ENCODE results near the gene RSBN1L.

Gene RSBN1L

DNA sequence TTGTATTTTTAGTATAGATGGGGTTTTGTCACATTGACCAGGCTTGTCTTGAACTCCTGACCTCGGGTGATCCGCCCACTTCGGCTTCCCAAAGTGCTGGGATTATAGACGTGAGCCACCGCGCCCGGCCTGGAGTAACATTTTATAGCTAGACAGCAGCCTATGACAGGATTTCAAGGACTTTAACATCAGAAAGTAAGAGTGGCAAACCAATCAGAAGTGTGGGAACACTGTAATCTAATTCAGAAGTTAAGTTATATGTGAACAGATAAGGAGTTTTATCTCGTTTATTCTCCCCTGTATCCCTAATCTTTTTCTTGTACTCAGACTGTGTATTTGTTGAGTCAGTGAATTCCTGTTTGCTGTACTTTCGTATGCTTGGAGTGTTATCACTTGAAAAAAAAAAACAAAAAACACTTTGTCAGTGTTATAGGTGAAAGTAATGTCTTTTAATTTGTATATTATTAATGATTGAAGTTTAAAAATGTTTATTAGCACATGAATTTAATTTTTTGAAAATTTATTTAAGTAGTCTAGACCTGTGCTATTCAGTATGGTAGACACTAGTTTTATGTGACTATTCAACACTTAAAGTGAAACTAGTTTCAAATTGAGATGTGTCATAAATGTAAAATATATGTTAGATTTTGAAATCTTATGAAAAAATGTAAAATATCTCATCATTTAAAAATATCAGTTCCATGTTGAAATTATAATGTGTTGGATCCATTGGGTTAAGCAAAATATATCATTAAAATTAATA, 38.6 kb downstream of the RSBN1L start:
- no peak for DNase-seq

DNA sequence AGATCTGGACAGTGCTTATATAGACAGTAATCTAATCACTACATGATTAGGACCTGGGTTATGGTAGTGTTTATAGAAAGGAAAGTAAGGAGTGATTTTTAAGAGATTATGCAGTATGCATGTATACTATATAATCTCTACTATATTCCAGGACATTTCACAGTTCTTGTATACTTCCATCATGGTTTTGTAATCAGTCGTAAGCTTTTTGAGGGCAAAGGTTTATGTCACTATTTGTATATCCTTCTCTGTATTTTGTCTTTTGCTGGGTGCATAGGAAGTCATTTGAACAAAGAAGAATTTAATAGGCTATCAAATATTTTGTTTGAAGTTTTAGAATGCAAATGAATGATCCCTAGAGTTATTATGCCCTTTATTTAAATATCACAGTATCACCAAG, 39.2 kb downstream of the RSBN1L start:
- DNase-seq, result no peak

DNA sequence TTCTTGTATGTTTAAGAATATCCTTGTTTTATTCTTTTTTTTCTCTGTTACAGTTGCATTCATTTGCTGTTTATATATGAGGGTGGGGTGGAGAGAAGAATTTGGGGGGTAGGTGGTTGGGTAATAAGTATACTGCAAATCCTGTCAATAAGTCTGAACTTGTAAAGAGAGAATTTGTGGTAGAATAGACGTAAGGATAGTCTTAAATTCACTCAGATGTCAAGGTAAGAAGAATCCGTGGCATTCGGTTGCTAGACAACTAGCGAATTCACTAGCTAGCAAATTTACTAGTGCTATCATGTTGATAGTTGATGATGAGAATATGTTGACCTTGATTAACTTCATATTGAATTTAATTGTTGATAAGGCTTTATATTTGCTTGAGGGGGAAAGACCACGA, 40.7 kb downstream of the RSBN1L start:
- no peak for DNase-seq

DNA sequence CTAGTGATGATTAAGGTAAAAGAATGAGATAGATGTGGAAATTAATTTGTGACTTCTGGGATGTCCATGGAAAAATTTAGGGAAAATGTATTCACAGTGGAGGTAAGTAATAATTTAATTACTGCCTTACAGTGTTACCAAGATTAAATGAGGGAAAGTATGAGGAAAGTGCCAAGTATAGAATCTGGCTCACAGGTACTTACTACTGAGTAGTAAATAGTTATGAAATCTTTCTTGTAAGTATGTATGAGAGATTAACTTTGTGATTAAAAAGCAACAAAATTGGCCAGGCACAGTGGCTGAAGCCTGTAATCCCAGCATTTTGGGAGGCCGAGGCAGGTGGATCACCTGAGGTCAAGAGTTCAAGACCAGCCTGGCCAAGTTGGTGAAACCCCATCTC, 42.1 kb downstream of the RSBN1L start:
- no peak for DNase-seq

DNA sequence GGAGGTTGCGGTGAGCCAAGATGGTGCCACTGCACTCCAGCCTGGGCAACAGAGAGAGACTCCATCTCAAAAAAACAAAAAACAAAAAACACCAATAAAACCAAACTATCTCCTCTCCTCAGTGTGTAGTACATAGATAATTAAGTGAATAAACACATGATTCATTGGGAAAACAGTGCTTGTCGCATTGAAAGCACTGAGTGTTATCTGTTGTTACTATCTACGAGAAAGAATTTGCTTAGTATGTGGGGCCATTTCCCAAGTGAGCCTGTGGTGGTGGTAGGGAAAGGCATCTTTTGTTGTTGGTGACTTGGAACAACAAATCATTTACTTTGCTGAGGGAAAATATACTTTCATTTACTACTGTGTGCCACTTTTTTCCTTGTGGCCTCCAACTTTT, 42.6 kb downstream of the RSBN1L start:
- DNase-seq, result no peak

DNA sequence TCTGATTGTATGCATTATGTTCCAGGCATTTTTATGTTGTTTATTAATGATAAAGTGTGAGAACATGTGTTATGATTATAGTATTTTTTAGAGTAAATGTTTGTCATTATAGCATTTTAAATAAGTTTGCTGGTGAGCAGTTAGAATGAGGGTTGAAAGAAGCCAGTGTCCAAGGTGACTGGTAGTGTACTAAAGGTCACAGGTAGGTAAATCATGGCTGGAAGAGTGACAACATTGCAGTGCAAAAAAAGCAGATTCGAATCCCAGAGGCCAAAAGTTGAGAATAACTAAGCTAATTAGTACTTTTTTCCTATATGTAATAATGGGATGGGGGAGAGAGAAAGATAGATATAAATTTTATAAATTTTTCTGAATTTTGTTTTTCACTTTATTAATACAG, 44.0 kb downstream of the RSBN1L start:
- no peak for DNase-seq

DNA sequence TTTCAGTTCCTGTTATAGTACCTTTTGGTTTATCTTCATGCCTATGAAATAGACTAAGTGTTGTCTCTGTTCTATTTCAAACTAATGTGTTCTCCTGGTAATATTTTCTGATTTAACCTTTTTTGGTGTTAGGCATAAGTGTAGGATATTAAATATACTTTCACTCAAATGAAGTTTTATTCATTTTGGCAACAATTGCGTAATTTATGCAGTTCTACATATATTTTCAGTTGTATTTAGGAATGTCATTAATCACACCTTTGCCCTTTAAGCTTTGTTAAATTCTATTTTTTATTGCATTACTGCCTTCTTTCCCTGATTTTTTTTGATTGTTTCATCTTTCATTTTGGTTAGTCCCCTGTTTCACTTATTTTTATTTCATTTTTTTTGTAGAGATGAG, 47.3 kb downstream of the RSBN1L start:
- DNase-seq, result no peak

DNA sequence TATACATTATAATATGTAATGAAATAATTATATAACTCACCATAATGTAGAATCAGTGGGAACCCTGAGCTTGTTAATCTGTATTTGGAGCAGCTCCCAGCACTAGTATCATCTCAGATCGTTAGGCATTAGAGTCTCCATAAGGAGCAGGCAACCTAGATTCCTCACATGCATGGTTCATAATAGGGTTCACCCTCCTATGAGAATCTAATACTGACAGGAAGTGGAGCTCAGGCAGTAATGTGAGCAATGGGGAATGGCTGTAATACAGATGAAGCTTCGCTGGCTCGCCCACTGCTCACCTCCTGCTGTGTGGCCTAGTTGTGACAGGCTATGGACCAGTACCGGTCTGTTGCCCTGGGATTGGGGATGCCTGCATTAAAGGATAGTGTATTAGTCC, 49.5 kb downstream of the RSBN1L start:
- DNase-seq, result no peak

DNA sequence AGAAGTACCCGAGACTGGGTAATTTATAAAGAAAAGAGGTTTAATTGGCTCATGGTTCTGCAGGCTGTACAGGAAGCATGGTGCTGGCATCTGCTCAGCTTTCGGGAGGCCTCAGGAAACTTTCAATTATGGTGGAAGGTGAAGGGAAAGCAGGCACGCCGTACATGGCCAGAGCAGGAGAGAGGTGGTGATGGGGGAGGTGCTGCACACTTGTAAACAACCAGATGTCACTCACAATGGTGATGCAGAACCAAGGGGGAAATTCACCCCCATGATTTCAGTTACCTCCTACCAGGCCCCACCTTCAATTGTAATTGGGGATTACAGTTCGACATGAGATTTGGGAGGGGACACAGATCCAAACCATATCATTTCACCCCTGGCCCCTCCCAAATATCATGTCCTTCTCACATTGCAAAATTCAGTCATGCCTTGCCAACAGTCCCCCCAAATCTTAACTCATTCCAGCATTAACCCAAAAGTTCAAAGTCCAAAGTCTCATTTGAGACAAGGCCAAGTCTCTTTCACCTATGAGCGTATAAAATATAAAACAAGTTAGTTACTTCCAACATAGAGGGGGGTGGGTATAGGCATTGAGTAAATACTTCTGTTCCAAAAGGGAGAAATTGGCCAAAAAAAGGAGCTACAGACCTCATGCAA, 50.0 kb downstream of the RSBN1L start:
- no peak for DNase-seq

DNA sequence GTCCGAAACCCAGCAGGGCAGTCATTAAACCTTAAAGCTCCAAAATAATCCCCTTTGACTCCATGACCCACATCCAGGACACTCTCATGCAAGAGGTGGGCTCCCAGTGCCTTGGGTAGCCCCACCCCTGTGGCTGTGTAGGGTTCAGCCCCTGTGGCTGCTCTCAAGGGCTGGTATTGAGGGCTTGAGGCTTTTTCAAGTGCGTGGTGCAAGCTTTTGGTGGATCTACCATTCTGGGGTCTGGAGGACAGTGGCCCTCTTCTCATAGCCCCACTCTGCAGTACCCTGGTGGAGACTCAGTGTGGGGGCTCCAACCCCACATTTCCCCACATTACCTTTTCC, 50.5 kb downstream of the RSBN1L start:
- no peak for DNase-seq

DNA sequence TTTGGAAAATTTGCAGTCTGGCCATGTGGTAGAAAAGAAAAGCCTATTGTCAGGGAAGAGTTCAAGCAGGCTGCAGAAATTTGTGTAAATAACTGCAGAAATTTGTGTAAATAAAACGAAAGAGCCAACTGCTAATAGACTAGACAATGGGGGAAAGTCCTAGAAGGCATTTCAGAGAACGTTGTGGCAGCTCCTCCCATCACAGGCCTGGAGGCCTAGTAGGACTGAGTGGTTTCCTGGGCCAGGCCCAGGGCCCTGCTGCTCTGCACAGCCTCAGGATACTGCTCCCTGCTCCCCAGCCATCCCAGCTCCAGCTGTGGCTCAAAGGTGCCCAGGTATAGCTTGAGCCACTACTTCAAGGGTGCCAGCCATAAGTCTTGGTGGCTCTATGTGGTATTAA, 50.9 kb downstream of the RSBN1L start:
- DNase-seq, result no peak

DNA sequence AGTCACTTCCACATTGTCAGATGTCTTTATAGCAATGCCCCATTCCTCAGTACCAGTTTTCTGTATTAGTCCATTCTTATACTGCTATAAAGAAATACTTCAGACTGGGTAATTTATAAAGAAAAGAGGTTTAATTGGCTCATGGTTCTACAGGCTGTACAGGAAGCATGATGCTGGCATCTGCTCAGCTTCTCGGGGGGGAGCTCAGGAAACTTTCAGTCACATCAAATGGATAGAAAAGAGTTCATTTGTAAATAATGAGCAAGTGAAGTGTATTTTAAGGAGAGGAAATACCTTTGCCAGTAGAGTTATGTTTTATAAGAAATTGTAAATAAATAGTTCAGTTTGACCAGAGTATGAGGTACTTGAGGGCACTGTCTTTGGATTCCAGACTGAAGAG, 51.5 kb downstream of the RSBN1L start:
- DNase-seq, result no peak

DNA sequence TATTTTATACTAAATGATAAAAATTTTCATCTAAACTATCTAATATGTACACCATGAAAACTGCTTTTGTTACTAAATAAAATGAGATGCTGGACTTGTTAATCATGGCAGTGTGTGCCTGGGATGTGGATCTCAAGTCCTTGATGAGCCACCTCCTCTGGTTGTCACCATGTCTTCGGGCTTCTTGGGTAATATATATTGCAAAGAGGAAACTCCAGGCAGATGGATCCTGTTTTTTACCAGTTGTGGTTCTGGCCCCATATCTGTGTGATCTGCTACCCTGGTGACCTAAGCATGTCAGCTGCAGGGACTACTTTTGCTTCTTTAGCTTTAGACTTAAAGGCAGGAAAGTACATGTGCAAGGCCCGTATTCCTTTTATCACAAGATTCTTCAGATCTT, 55.8 kb downstream of the RSBN1L start:
- DNase-seq, result no peak

DNA sequence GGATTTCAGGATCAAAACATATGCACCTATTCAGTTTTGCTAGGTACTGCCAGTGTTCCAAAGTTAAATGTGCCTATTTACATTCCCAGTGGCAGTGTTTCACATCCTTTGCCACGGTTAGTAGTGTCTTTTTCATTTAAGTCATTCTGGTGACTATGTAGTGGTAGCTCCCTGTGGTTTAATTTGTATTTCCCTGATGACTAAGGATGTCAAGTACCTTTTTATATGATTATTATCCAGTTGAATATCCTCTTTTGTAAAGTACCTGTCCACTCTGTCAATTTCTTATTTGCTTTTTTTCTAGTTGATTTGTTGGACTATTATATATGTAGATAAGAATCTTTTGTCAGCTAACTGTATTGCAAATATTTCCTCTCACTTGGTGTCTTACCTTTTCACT, 56.9 kb downstream of the RSBN1L start:
- DNase-seq, result no peak

DNA sequence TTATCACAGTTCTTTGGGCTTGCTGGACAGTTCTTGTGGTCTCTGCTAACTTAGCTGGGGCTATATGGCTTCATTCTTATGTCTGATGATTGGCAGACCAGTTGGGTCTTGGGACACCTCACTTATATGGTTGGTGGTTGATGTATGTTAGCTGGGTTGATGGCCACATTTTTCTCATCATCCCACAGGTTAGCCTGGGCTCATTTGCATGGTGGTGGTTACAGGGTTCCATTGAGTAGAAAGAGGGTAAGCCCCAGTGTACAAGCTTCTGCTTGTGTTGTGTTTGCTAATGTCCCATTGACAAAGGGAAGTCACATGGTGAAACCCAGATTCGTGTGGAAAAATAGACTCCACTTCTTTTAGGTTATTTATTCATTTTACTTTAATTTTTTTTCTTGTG, 61.3 kb downstream of the RSBN1L start:
- DNase-seq, result no peak

DNA sequence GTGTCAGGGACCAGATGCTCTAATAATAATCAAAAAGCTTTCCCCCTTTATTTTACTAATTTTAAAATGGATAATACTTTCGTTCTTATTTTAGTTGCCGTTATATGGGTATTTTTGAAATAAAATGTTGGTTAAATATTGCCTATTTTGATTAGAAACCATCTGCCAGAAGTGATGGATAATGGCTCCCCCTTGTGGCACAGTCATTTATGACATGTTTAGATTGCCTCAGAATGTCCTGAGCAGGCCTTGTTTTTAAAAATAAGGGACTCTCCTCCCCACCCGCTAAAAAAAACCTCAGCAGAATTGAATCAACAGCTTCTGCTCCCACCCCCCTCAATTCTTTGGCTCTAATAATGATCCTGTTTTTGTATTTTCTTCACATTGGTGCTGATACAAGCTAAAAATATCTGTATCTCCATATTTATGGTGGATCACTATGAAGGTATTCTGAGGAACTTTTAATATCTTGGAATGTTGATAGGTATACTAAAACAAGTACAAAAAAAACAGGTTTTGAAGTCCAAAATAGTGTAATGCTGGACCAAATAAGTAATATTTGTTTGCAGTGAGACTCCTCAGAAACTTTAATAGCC, 63.1 kb downstream of the RSBN1L start:
- no peak for DNase-seq

DNA sequence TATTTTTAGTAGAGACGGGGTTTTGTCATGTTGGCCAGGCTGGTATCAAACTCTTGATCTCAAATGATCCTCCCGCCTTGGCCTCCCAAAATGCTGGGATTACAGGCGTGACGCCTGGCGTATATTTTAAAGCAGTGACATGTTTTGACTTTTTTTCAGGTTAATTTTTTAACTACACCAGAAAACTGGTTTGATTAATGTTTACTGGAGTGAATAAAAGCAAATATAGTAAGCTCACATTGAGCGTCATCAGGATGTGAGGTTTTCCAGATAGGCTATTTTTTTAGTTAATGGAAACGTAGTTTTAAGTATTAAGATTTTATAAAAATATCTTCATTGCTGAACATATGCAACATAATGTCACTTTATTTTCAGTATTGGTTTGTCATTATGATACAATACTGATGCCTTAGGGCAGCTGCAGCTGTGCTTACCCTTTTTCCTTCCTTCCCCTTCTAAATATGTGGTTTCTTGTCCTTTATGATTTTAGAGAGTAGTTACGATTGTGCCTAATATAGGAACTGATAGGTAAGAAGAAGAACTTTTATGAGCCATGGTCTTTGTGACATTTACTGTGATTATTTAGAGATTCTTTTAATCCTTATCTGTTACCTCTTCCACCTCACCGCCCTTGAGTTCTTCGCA, 64.7 kb downstream of the RSBN1L start:
- DNase-seq, result no peak

DNA sequence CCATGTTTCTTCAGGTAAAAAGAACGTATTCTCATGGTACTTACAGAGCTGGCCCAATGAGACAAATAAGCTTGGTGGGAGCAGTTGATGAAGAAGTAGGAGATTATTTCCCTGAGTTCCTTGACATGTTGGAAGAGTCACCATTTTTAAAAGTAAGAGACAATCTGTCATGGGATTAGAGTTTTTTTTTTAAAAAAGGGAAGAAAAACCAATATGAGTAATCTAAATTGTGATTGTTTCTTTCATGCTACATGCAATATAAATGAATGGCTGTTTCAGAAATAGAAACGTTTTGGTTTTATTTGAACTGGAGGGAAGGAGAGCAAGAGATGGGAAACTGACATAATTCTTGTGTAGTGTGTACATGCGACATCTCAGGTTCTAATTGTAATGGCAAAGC, 69.2 kb downstream of the RSBN1L start:
- no peak for DNase-seq

DNA sequence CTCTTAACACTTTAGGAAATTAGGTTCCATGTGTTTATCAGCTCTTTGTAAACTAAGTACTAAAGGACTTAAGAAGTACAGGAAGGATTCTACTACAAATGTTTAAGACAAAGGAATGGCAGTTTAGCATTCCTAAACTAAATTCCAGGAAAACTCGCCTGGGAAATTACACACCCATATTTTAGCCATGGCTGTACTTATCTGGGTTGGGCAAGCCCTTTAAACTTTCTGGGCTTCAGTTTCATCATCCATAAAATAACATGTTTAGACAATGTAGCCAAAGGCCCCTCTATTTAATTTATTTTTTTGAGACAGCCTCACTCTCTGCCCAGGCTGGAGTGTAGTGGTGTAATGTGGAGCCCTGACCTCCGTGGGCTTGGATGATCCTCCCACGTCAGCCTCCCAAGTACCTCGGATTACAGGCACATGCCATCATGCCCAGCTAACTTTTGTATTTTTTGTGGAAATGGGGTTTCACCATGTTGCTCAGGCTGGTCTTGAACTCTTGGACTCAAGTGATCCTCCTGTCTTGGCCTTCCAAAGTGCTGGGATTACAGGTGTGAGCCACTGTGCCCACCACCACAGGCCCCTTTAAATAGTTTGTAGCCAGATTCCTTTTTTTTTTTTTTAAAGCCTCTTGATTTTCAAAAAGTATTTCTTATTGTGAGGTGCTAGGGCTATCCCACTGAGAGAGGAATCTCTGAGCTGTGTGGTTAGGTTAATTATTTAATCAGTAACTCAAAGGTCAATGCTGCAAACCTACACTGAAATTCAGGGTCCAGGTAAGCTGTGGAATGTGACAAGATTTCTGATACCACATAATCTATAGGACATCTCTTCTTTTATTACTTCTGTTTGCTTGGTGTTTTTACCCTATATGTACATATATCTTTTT, 69.9 kb downstream of the RSBN1L start:
- DNase-seq, result no peak

DNA sequence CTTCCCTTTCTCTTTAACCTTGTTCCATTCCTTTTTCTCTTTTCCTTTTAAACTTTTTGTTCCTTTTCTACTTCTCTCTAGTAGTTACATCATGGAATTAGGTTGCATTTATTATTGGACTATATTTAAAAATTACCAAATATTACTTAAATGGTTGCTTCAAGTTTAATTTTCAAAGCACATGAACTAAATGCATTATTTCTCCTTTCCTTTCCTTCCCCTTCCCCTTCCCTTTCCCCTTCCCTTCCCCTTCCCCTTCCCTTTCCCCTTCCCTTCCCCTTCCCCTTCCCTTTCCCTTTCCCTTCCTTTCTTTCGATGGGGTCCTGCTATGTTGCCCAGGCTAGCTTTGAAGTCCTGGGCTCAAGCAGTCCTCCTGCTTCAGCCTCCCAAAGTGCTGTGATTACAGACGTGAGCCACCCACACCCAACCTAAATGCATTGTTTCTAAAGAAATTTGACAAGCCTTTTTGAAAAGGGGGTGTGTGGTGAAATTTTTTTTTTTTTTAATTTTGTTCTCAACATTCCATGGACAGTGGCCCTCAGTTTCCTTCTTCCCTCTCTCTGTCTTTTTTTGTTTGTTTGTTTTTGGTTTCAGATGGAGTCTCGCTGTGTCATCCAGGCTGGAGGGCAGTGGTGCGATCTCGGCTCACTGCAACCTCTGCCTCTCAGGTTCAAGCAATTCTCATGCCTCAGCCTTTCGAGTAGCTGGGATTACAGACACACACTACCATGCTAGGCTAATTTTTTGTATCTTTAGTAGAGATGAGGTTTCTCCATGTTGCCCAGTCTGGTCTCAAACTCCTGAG, 70.7 kb downstream of the RSBN1L start:
- DNase-seq, result no peak

DNA sequence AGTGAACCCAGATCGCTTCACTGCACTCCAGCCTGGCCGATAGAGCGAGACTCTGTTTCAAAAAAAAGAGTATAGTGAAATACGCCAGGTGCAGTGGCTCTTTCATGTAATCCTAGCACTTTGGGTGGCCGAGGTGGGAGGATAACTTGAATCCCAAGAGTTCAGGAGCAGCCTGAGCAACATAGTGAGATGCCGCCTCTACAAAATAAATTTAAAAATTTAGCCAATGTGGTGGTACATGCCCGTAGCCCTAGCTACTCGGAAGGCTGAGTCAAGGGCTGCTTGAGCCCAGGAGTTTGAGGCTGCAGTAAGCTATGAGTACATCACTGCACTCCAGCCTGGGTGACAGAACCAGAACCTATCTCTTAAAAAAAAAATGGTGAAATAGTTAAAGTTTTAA, 74.1 kb downstream of the RSBN1L start:
- DNase-seq, result no peak

DNA sequence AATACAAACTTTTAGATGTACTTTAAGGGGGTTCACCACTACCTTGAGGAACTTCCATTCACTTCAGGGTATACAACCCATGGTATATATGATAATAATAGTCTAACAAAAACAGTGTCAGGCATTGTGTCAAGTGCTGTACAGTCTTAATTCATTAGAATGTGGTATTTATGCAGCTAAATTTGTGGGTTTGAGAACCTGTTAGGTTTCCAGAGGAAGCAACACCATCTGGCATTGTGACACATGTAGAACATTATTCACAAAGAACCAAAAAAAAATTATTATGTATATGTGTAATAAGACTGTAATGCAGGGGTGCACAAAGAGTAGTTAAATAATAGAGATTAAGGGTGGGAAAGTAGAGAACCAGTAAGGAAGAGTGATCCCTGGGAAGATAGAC, 75.6 kb downstream of the RSBN1L start:
- no peak for DNase-seq
